Adrenal gland (tissue), 5 donors: ENCODE results near the gene TCEANC.

ENCODE experiments used
- CTCF ChIP-seq, 6 experiments: fragments of 450-650 bp in 4 of 6; fragments of 200-600 bp in 2 of 6; sonication (generic) in 1 of 6; IDR thresholded peaks; 1 replicate in 5 of 6; 2 replicates in 1 of 6; pipeline versions ENCODE4 v1.5.1 to v1.8.0; 2016 to 2021; ENCODE audit warnings: antibody characterized with exemption in 6 of 6, mild to moderate bottlenecking in 2 of 6, moderate library complexity in 1 of 6
- POLR2A ChIP-seq, 2 donors: fragments of 450-650 bp; IDR thresholded peaks; one replicate each; pipeline ENCODE4 v1.6.1; 2017; ENCODE audit warnings: antibody characterized with exemption in 2 of 2, mild to moderate bottlenecking in 2 of 2, moderate library complexity in 1 of 2
- donor health status: DM: no; HTN: no; CAD: no.

GRCh38 chrX:13697976-13698375 is 45.0 kb downstream of the TCEANC start:
- TF ChIP-seq CTCF (IDR thresholded peaks at IDR 0.05) (no peak), POLR2A (IDR thresholded peaks at IDR 0.05) (no peak)
